HepG2 (cell line): ENCODE results near the gene SLC29A2. TPM values are rescaled to one million over a fixed set of nuclear protein-coding genes. Genes with fewer than 3 reads are reported as not detected.

Experiments
- CEBPB ChIP-seq: IDR thresholded peaks from 2 replicates; pipeline ENCODE4 v1.6.1; 2011; ENCODE audit warnings: low read depth, low read length, improper control_type of control experiment, borderline replicate concordance
- HNRNPLL ChIP-seq: fragments of 200-400 bp; formaldehyde crosslinking; IDR thresholded peaks from 2 replicates; pipeline ENCODE4 v1.6.1; 2017; ENCODE audit warnings: mild to moderate bottlenecking, low read depth, low read length; ENCODE audit not compliant: poor library complexity, severe bottlenecking
- KLF11 ChIP-seq: IDR thresholded peaks from 2 replicates; pipeline ENCODE4 v1.6.1; 2016; ENCODE audit warnings: missing compliant biosample characterization
- NFATC3 ChIP-seq: sonication (generic); formaldehyde crosslinking; IDR thresholded peaks from 2 replicates; pipeline ENCODE4 v1.5.1; 2020; ENCODE audit warnings: mild to moderate bottlenecking, missing genetic modification reagents
- NR2F2 ChIP-seq: IDR thresholded peaks from 2 replicates; pipeline ENCODE4 v1.6.1; 2012; ENCODE audit warnings: low read depth, inconsistent platforms, borderline replicate concordance
- RBAK ChIP-seq: sonication (generic); formaldehyde crosslinking; IDR thresholded peaks from 2 replicates; pipeline ENCODE4 v1.5.1; 2020; ENCODE audit warnings: mild to moderate bottlenecking, missing genetic modification reagents
- SALL2 ChIP-seq: sonication (generic); formaldehyde crosslinking; IDR thresholded peaks from 2 replicates; pipeline ENCODE4 v1.8.1; 2023; ENCODE audit warnings: mild to moderate bottlenecking, missing genetic modification reagents, inconsistent platforms
- XRCC5 ChIP-seq: fragments of 200-400 bp; formaldehyde crosslinking; optimal IDR thresholded peaks from 2 replicates; pipeline ENCODE3; 2017; ENCODE audit warnings: mild to moderate bottlenecking, low read length
- ZBTB1 ChIP-seq: sonication (generic); formaldehyde crosslinking; IDR thresholded peaks from 2 replicates; pipeline ENCODE4 v1.4.0; 2020; ENCODE audit warnings: missing genetic modification reagents, borderline replicate concordance
- ZBTB7B ChIP-seq: sonication (generic); formaldehyde crosslinking; IDR thresholded peaks from 2 replicates; pipeline ENCODE4 v1.4.0; 2020; ENCODE audit warnings: missing genetic modification reagents
- ZNF749 ChIP-seq: sonication (generic); formaldehyde crosslinking; IDR thresholded peaks from 2 replicates; pipeline ENCODE4 v1.8.0; 2022; ENCODE audit warnings: mild to moderate bottlenecking, missing genetic modification reagents, moderate library complexity, borderline replicate concordance
- ZNF782 ChIP-seq: sonication (generic); formaldehyde crosslinking; IDR thresholded peaks from 2 replicates; pipeline ENCODE4 v1.4.0; 2020; ENCODE audit warnings: missing genetic modification reagents, mild to moderate bottlenecking, borderline replicate concordance
- polyA plus RNA-seq, 8 experiments: library from polyadenylated mRNA; depleted of rRNA in 3 of 8; stranded (reverse) in 7 of 8; unstranded in 1 of 8; fragments of >200 nt; fragmentation: Illumina TruSeq in 4 of 8; extraction: Trizol in 4 of 8; gene quantifications; 2 replicates each; pipeline versions ENCODE4 v1.2.1 to v1.2.3, GENCODE V29; 2011 to 2016; ENCODE audit warnings: low read depth in 4 of 8, missing spikeins in 1 of 8, mixed read lengths in 1 of 8; ENCODE audit not compliant: insufficient read depth in 1 of 8
- total RNA-seq, 5 experiments: library from RNA; depleted of rRNA; stranded (reverse); fragments of >200 nt; fragmentation: Illumina TruSeq; extraction: Trizol; gene quantifications; 2 replicates each; pipeline ENCODE4 v1.2.3, GENCODE V29; 2016; ENCODE audit warnings: low read depth in 1 of 5
- TF ChIP-seq, protein P1 (sequence below): sonication (generic); formaldehyde crosslinking; IDR thresholded peaks from 2 replicates; pipeline ENCODE4 v1.4.0; 2020; ENCODE audit warnings: mild to moderate bottlenecking, missing genetic modification reagents, borderline replicate concordance
- TF ChIP-seq, protein P2 (sequence below): sonication (generic); formaldehyde crosslinking; IDR thresholded peaks from 2 replicates; pipeline ENCODE4 v1.8.0; 2022; ENCODE audit warnings: mild to moderate bottlenecking, missing genetic modification reagents; ENCODE audit not compliant: insufficient replicate concordance
- TF ChIP-seq, protein P3 (sequence below): sonication (generic); formaldehyde crosslinking; IDR thresholded peaks from 2 replicates; pipeline ENCODE4 v1.5.0; 2020; ENCODE audit warnings: missing genetic modification reagents, mild to moderate bottlenecking, borderline replicate concordance
- TF ChIP-seq, protein P4 (sequence below): conservative IDR thresholded peaks from 2 replicates; pipeline ENCODE4 v1.6.1; 2018; ENCODE audit warnings: missing genetic modification reagents
- TF ChIP-seq, protein P5 (sequence below), 2 experiments: sonication (generic) in 1 of 2; formaldehyde crosslinking in 1 of 2; IDR thresholded peaks; 2 replicates each; pipeline versions ENCODE4 v1.4.0 to v1.6.1; 2016 to 2020; ENCODE audit warnings: borderline replicate concordance in 1 of 2, low read depth in 1 of 2, mild to moderate bottlenecking in 1 of 2, missing genetic modification reagents in 1 of 2

Gene SLC29A2
- total and polyA plus RNA-seq, 2 of the 13 experiments (the other 11 are each of a cell fraction or from before 2014, with no cell fraction given) = 0.63 to 0.66 TPM

DNA sequence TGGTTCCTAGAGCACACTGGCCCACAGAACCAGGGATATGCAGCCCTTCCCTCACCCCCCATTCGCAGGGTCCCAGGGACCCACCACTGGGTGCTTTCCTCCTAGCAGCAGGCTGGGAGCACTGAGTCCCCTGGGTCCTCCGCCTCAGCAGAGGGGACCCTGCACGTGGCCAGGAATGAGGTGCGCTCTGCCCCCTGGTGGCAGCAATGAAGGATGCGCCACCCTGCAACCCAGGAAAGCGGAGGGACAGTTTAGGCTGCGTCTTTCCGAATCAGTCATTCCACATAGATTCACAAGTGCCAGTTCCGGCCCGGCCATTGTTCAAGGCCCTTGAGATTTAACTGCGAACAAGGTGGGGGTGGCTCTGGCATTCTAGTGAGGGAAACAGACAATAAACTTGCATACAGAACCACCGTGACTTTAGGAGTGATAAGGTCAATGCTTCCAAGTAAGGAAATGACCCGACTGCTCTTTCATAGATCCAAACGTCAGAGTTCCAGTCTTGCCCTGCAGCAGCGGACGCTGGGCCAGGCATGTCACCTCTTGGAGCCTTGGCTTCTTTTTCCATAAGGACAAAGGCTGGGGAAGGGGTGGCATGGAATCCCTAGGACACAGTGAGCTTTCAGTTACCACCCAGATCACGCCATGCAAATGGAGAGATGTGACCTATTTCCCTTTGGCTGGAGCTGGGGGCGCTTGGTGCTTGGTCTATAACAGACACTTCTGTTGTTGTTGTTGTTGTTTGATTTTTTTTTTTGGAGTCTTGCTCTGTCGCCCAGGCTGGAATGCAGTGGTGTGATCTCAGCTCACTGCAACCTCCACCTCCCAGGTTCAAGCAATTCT lies 43.0 kb downstream of the SLC29A2 start (continued):
- TF ChIP-seq ZBTB1 (CRISPR knock-in tag) (no peak), RBAK (CRISPR knock-in tag) (no peak), XRCC5 (peak; percentile 84), ZNF749 (no peak), NR2F2 (no peak), ZBTB7B (CRISPR knock-in tag) (peak; percentile 87), NFATC3 (CRISPR knock-in tag) (no peak), KLF11 (CRISPR knock-in tag) (peak; percentile 67; the same call in 1 of the 2 replicates), ZNF782 (CRISPR knock-in tag) (no peak), CEBPB (no peak), SALL2 (CRISPR knock-in tag) (peak; percentile 90), HNRNPLL (no peak)
- TF ChIP-seq, protein P1, sequence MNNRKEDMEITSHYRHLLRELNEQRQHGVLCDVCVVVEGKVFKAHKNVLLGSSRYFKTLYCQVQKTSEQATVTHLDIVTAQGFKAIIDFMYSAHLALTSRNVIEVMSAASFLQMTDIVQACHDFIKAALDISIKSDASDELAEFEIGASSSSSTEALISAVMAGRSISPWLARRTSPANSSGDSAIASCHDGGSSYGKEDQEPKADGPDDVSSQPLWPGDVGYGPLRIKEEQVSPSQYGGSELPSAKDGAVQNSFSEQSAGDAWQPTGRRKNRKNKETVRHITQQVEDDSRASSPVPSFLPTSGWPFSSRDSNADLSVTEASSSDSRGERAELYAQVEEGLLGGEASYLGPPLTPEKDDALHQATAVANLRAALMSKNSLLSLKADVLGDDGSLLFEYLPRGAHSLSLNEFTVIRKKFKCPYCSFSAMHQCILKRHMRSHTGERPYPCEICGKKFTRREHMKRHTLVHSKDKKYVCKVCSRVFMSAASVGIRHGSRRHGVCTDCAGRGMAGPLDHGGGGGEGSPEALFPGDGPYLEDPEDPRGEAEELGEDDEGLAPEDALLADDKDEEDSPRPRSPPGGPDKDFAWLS (CRISPR knock-in tag) = no peak
- TF ChIP-seq, protein P2, sequence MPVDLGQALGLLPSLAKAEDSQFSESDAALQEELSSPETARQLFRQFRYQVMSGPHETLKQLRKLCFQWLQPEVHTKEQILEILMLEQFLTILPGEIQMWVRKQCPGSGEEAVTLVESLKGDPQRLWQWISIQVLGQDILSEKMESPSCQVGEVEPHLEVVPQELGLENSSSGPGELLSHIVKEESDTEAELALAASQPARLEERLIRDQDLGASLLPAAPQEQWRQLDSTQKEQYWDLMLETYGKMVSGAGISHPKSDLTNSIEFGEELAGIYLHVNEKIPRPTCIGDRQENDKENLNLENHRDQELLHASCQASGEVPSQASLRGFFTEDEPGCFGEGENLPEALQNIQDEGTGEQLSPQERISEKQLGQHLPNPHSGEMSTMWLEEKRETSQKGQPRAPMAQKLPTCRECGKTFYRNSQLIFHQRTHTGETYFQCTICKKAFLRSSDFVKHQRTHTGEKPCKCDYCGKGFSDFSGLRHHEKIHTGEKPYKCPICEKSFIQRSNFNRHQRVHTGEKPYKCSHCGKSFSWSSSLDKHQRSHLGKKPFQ (CRISPR knock-in tag) = peak; percentile 83
- TF ChIP-seq, protein P3, sequence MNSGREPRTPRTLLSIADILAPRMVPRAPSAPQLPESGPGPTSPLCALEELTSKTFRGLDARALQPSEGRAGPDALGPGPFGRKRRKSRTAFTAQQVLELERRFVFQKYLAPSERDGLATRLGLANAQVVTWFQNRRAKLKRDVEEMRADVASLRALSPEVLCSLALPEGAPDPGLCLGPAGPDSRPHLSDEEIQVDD (CRISPR knock-in tag) = no peak
- TF ChIP-seq, protein P4, sequence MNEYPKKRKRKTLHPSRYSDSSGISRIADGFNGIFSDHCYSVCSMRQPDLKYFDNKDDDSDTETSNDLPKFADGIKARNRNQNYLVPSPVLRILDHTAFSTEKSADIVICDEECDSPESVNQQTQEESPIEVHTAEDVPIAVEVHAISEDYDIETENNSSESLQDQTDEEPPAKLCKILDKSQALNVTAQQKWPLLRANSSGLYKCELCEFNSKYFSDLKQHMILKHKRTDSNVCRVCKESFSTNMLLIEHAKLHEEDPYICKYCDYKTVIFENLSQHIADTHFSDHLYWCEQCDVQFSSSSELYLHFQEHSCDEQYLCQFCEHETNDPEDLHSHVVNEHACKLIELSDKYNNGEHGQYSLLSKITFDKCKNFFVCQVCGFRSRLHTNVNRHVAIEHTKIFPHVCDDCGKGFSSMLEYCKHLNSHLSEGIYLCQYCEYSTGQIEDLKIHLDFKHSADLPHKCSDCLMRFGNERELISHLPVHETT = peak; percentile 52; the same call in 1 of the 2 replicates
- TF ChIP-seq, protein P5, sequence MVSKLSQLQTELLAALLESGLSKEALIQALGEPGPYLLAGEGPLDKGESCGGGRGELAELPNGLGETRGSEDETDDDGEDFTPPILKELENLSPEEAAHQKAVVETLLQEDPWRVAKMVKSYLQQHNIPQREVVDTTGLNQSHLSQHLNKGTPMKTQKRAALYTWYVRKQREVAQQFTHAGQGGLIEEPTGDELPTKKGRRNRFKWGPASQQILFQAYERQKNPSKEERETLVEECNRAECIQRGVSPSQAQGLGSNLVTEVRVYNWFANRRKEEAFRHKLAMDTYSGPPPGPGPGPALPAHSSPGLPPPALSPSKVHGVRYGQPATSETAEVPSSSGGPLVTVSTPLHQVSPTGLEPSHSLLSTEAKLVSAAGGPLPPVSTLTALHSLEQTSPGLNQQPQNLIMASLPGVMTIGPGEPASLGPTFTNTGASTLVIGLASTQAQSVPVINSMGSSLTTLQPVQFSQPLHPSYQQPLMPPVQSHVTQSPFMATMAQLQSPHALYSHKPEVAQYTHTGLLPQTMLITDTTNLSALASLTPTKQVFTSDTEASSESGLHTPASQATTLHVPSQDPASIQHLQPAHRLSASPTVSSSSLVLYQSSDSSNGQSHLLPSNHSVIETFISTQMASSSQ (IDR thresholded peaks at IDR 0.05; ENCODE audit: low read depth) = no peak
- TF ChIP-seq, protein P5 (CRISPR knock-in tag; IDR thresholded peaks at IDR 0.05; ENCODE audit: borderline replicate concordance) = peak; percentile 30; the same call in 1 of the 2 replicates
